ENCODE data around the gene FBXL19. TPM values are rescaled to one million over a fixed set of nuclear protein-coding genes. Genes with fewer than 3 reads are reported as not detected.

Gene FBXL19
- total and polyA plus RNA-seq, 2 of the 13 experiments (the other 11 are each of a cell fraction or from before 2014, with no cell fraction given) = 6.0 to 13.7 TPM

DNA sequence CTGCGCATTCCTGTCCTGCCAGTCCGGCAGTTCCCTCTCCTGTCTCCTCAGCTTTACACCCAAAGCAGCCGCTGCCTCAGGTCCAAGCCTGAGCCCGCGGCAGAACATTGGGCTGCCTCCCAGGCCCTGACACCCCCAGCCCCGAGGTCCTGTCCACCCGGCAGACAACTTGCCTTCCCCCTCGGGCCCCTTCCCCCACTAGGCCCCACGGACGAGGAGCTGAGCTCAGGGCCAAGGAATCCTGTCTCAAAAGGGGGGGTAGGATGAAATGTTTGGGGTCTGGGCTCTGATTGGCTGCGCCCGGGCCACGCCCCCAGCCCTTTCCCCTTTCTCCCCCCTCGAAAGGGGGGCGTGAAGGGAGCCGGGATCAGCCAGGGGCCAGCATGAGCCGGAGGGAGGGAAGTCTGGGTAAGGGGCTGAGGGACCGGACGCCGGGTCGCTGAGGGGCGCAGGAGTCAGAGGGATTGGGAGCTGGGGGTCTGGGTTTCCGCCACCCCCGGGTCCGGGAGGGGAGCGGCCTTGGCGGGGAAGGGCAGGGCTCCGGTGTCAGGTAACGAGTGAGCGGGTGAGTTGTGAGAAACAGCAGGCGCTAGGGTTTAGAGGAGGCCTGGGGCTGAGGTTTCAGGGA is 27.0 kb upstream of the FBXL19 start, which contains the start of gene CTF1 (continued):
- 0 out of 2 replicates have a peak, but pooled peaks have one; percentile 17 for TF ChIP-seq REPIN1 (CRISPR knock-in tag; IDR thresholded peaks at IDR 0.05; ENCODE audit: borderline replicate concordance, low read depth)
- TF ChIP-seq ZNF780A (CRISPR knock-in tag; IDR thresholded peaks at IDR 0.05) = no peak
- no peak for TF ChIP-seq ZNF672 (CRISPR knock-in tag; IDR thresholded peaks at IDR 0.05)
- TF ChIP-seq, protein P1, sequence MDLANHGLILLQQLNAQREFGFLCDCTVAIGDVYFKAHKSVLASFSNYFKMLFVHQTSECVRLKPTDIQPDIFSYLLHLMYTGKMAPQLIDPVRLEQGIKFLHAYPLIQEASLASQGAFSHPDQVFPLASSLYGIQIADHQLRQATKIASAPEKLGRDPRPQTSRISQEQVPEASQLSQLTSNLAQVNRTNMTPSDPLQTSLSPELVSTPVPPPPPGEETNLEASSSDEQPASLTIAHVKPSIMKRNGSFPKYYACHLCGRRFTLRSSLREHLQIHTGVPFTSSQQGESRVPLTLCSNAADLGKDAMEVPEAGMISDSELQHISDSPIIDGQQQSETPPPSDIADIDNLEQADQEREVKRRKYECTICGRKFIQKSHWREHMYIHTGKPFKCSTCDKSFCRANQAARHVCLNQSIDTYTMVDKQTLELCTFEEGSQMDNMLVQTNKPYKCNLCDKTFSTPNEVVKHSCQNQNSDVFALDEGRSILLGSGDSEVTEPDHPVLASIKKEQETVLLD (CRISPR knock-in tag; IDR thresholded peaks at IDR 0.05; ENCODE audit: low read depth) = peak; percentile 67; the same call in 1 of the 2 replicates
- TF ChIP-seq, protein P2, sequence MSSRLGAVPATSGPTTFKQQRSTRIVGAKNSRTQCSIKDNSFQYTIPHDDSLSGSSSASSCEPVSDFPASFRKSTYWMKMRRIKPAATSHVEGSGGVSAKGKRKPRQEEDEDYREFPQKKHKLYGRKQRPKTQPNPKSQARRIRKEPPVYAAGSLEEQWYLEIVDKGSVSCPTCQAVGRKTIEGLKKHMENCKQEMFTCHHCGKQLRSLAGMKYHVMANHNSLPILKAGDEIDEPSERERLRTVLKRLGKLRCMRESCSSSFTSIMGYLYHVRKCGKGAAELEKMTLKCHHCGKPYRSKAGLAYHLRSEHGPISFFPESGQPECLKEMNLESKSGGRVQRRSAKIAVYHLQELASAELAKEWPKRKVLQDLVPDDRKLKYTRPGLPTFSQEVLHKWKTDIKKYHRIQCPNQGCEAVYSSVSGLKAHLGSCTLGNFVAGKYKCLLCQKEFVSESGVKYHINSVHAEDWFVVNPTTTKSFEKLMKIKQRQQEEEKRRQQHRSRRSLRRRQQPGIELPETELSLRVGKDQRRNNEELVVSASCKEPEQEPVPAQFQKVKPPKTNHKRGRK (CRISPR knock-in tag; IDR thresholded peaks at IDR 0.05) = 0 out of 2 replicates have a peak, but pooled peaks have one; percentile 27
- TF ChIP-seq MAFG (CRISPR knock-in tag; IDR thresholded peaks at IDR 0.05) = no peak
- no peak for TF ChIP-seq ZNF343 (CRISPR knock-in tag; IDR thresholded peaks at IDR 0.05)
- TF ChIP-seq ZNF598 (CRISPR knock-in tag; IDR thresholded peaks at IDR 0.05; ENCODE audit: borderline replicate concordance) = no peak; the same call in 1 of the 2 replicates
- TF ChIP-seq RELA (CRISPR knock-in tag; IDR thresholded peaks at IDR 0.05) = no peak
- no peak for TF ChIP-seq KDM5B (CRISPR knock-in tag; IDR thresholded peaks at IDR 0.05; ENCODE audit: borderline replicate concordance)
- no peak for TF ChIP-seq ZMAT3 (CRISPR knock-in tag; conservative IDR thresholded peaks at IDR 0.05)
- no peak for TF ChIP-seq ZNF101 (CRISPR knock-in tag; IDR thresholded peaks at IDR 0.05; ENCODE audit: borderline replicate concordance, low read depth)
- TF ChIP-seq ZNF563 (CRISPR knock-in tag; IDR thresholded peaks at IDR 0.05) = peak; percentile 66; the same call in 1 of the 2 replicates
- TF ChIP-seq ETV6 (CRISPR knock-in tag; conservative IDR thresholded peaks at IDR 0.05) = no peak
- no peak for TF ChIP-seq U2AF2 (IDR thresholded peaks at IDR 0.05; ENCODE audit: low read depth, low read length)
- no peak for TF ChIP-seq ZNF569 (CRISPR knock-in tag; IDR thresholded peaks at IDR 0.05; ENCODE audit: borderline replicate concordance)
- TF ChIP-seq MEIS1 (CRISPR knock-in tag; IDR thresholded peaks at IDR 0.05; ENCODE audit: borderline replicate concordance) = no peak
- TF ChIP-seq, protein P3, sequence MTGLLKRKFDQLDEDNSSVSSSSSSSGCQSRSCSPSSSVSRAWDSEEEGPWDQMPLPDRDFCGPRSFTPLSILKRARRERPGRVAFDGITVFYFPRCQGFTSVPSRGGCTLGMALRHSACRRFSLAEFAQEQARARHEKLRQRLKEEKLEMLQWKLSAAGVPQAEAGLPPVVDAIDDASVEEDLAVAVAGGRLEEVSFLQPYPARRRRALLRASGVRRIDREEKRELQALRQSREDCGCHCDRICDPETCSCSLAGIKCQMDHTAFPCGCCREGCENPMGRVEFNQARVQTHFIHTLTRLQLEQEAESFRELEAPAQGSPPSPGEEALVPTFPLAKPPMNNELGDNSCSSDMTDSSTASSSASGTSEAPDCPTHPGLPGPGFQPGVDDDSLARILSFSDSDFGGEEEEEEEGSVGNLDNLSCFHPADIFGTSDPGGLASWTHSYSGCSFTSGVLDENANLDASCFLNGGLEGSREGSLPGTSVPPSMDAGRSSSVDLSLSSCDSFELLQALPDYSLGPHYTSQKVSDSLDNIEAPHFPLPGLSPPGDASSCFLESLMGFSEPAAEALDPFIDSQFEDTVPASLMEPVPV (CRISPR knock-in tag; IDR thresholded peaks at IDR 0.05) = peak; percentile 56; the same call in 1 of the 2 replicates
- TF ChIP-seq, protein P4, sequence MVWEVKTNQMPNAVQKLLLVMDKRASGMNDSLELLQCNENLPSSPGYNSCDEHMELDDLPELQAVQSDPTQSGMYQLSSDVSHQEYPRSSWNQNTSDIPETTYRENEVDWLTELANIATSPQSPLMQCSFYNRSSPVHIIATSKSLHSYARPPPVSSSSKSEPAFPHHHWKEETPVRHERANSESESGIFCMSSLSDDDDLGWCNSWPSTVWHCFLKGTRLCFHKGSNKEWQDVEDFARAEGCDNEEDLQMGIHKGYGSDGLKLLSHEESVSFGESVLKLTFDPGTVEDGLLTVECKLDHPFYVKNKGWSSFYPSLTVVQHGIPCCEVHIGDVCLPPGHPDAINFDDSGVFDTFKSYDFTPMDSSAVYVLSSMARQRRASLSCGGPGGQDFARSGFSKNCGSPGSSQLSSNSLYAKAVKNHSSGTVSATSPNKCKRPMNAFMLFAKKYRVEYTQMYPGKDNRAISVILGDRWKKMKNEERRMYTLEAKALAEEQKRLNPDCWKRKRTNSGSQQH (CRISPR knock-in tag; IDR thresholded peaks at IDR 0.05; ENCODE audit: low read depth) = no peak
- TF ChIP-seq ZMYM2 (CRISPR knock-in tag; IDR thresholded peaks at IDR 0.05) = 0 out of 2 replicates have a peak, but pooled peaks have one; percentile 77
- peak; percentile 39; the same call in 1 of the 2 replicates for TF ChIP-seq SIX1 (CRISPR knock-in tag; IDR thresholded peaks at IDR 0.05; ENCODE audit: borderline replicate concordance)
- peak; percentile 63 for TF ChIP-seq HNRNPK (IDR thresholded peaks at IDR 0.05; ENCODE audit: low read depth, low read length, poor library complexity, severe bottlenecking)
- no peak for TF ChIP-seq MTA3 (CRISPR knock-in tag; IDR thresholded peaks at IDR 0.05)
- no peak for TF ChIP-seq ZNF724P (CRISPR knock-in tag; IDR thresholded peaks at IDR 0.05; ENCODE audit: borderline replicate concordance)
- no peak for TF ChIP-seq PLRG1 (conservative IDR thresholded peaks at IDR 0.05)

All from HepG2 (cell line).